Endothelial cell of umbilical vein (primary cell): ENCODE data around the gene CAPN2. TPM values are rescaled to one million over a fixed set of nuclear protein-coding genes. Genes with fewer than 3 reads are reported as not detected.

Source experiments
- BruUV-seq: library from RNA; stranded (reverse); fragments of 400-500 nt; replicated peaks from 2 replicates; lab custom pipeline; 2021; lab: Mats Ljungman, UMichigan
- CTCF ChIA-PET: fragments of 300-600, 350-600 bp; sonication (Branson Sonifier 250); formaldehyde crosslinking; loops from one replicate; lab custom pipeline; 2021; ENCODE audit warnings: antibody characterized with exemption, inconsistent platforms; lab: Charles Lee
- POLR2A ChIA-PET: fragments of 300-600, 350-600 bp; sonication (Branson Sonifier 250); formaldehyde crosslinking; loops from one replicate; lab custom pipeline; 2021; ENCODE audit warnings: antibody characterized with exemption, inconsistent platforms; lab: Charles Lee
- DNase-seq: peaks from one replicate; pipeline ENCODE4 v3.0.0-alpha.2; 2011; ENCODE audit warnings: low read depth, low spot score
- FAIRE-seq: peaks from 2 replicates; lab custom pipeline; 2011; peaks lifted over from hg19 to GRCh38; lab: Jason Lieb, UNC
- H2AFZ ChIP-seq: 2 replicates; pipeline ENCODE4 v1.6.0; 2012; ENCODE audit warnings: low read depth, low read length, control low read depth, inconsistent platforms
- H3K27ac ChIP-seq: 2 replicates; pipeline ENCODE4 v1.5.1; 2011; ENCODE audit warnings: low read depth, mild to moderate bottlenecking, control low read depth, low read length, moderate library complexity; ENCODE audit not compliant: insufficient read depth
- H3K27me3 ChIP-seq, 2 experiments: 2 replicates each; pipeline versions ENCODE4 v1.6.0 to v1.6.1; 2011; ENCODE audit warnings: low read length in 2 of 2, mixed read lengths in 1 of 2; ENCODE audit not compliant: control insufficient read depth in 2 of 2, insufficient read depth in 2 of 2
- H3K36me3 ChIP-seq, 2 experiments: 2 replicates in 1 of 2; 3 replicates in 1 of 2; pipeline ENCODE4 v1.5.1; 2011; ENCODE audit warnings: low read length in 2 of 2, mild to moderate bottlenecking in 1 of 2, moderate library complexity in 1 of 2; ENCODE audit not compliant: control insufficient read depth in 2 of 2, insufficient read depth in 2 of 2; ENCODE audit errors: extremely low read depth in 1 of 2
- H3K4me1 ChIP-seq: 3 replicates; pipeline ENCODE4 v1.5.1; 2011; ENCODE audit warnings: mild to moderate bottlenecking, low read length; ENCODE audit not compliant: control insufficient read depth, insufficient read depth; ENCODE audit errors: extremely low read depth
- H3K4me2 ChIP-seq: 2 replicates; pipeline ENCODE4 v1.6.1; 2011; ENCODE audit warnings: low read length, control low read depth, mixed read lengths; ENCODE audit not compliant: insufficient read depth
- H3K4me3 ChIP-seq, 3 experiments: fragments of 200-600 bp in 1 of 3; sonication (generic), shearing (Covaris generic) in 1 of 3; replicated peaks in 1 of 3; 2 replicates each; pipeline ENCODE4 v1.5.1; 2011 to 2016; ENCODE audit warnings: control low read depth in 3 of 3, low read length in 3 of 3, mild to moderate bottlenecking in 2 of 3, inconsistent platforms in 1 of 3, low read depth in 1 of 3, moderate library complexity in 1 of 3; ENCODE audit not compliant: insufficient read depth in 1 of 3
- H3K79me2 ChIP-seq: 2 replicates; pipeline ENCODE4 v1.6.0; 2012; ENCODE audit warnings: low read length, inconsistent platforms; ENCODE audit not compliant: control insufficient read depth, insufficient read depth
- H3K9ac ChIP-seq: replicated peaks from 2 replicates; pipeline ENCODE3; 2011; ENCODE audit warnings: low read length, control low read depth; ENCODE audit not compliant: insufficient read depth; ENCODE audit errors: extremely low read depth
- H3K9me1 ChIP-seq: replicated peaks from 3 replicates; pipeline ENCODE4 v1.6.0; 2011; ENCODE audit warnings: mild to moderate bottlenecking, low read length; ENCODE audit not compliant: control insufficient read depth, insufficient read depth; ENCODE audit errors: extremely low read depth
- H3K9me3 ChIP-seq: replicated peaks from 2 replicates; pipeline ENCODE4 v1.5.1; 2012; ENCODE audit warnings: low read length, inconsistent platforms; ENCODE audit not compliant: control insufficient read depth, insufficient read depth
- H4K20me1 ChIP-seq: replicated peaks from 2 replicates; pipeline ENCODE3; 2011; ENCODE audit warnings: mild to moderate bottlenecking, low read length; ENCODE audit not compliant: control insufficient read depth, insufficient read depth; ENCODE audit errors: extremely low read depth
- EZH2 ChIP-seq: IDR thresholded peaks from 2 replicates; pipeline ENCODE4 v1.6.1; 2012; ENCODE audit warnings: borderline replicate concordance, low read depth, mild to moderate bottlenecking, moderate library complexity, low read length, inconsistent platforms; ENCODE audit not compliant: severe bottlenecking
- FOS ChIP-seq: IDR thresholded peaks from 2 replicates; pipeline ENCODE4 v1.6.1; 2011; ENCODE audit warnings: mild to moderate bottlenecking, low read length, moderate library complexity, borderline replicate concordance; ENCODE audit not compliant: insufficient read depth
- GATA2 ChIP-seq: IDR thresholded peaks from 2 replicates; pipeline ENCODE4 v1.7.0; 2011; ENCODE audit warnings: low read depth, mild to moderate bottlenecking, moderate library complexity, mixed read lengths, low read length; ENCODE audit not compliant: insufficient read length, insufficient read depth
- JUN ChIP-seq: IDR thresholded peaks from 2 replicates; pipeline ENCODE4 v1.6.1; 2011; ENCODE audit warnings: borderline replicate concordance, low read depth; ENCODE audit not compliant: insufficient read length, insufficient read depth
- MYC ChIP-seq: IDR thresholded peaks from one replicate; pipeline ENCODE4 v1.6.1; 2011; ENCODE audit warnings: mild to moderate bottlenecking, low read depth, low read length
- POLR2A ChIP-seq: IDR thresholded peaks from 2 replicates; pipeline ENCODE4 v1.6.1; 2012; ENCODE audit warnings: low read depth, mild to moderate bottlenecking, control low read depth, low read length
- POLR2AphosphoS5 ChIP-seq: IDR thresholded peaks from 2 replicates; pipeline ENCODE4 v1.6.1; 2012; ENCODE audit warnings: low read depth, mild to moderate bottlenecking, control low read depth, low read length, moderate library complexity; ENCODE audit not compliant: insufficient read depth
- dilution Hi-C: fragments of 300-500 bp; cut with MboI; formaldehyde crosslinking; loops from one replicate; pipeline ENCODE4 v1.15.0; 2019; ENCODE audit warnings: low sequenced_read_pairs; ENCODE audit not compliant: extremely low pct_ligation_motif_present
- intact Hi-C: fragments of 100-400 bp; cut with micrococcal nuclease; formaldehyde crosslinking; loops from one replicate; pipeline ENCODE4 v1.10.0; 2022
- polyA plus RNA-seq, 4 experiments: library from polyadenylated mRNA; depleted of rRNA in 3 of 4; stranded (reverse) in 3 of 4; unstranded in 1 of 4; fragments of >200 nt; gene quantifications; 2 replicates each; pipeline versions ENCODE4 v1.2.1 to v1.2.3, GENCODE V29; 2011 to 2012; ENCODE audit warnings: missing spikeins in 1 of 4
- total RNA-seq: library from RNA; stranded (reverse); gene quantifications from 2 replicates; pipeline ENCODE4 v1.2.3, GENCODE V29; 2021
- TF ChIP-seq, protein P1 (sequence below): IDR thresholded peaks from 2 replicates; pipeline ENCODE4 v1.6.1; 2011; ENCODE audit not compliant: insufficient read depth, insufficient read length
- TF ChIP-seq, protein P2 (sequence below), 2 donors: IDR thresholded peaks; 1 replicate in 1 of 2; 2 replicates in 1 of 2; pipeline ENCODE4 v1.5.1; 2011; ENCODE audit warnings: low read length in 2 of 2, mild to moderate bottlenecking in 2 of 2, moderate library complexity in 2 of 2, control low read depth in 1 of 2, inconsistent platforms in 1 of 2, low read depth in 1 of 2; ENCODE audit not compliant: insufficient read depth in 1 of 2; ENCODE audit errors: extremely low read depth in 1 of 2

The CAPN2 gene
- total and polyA plus RNA-seq, 2 donors (not counting 3 experiments of a cell fraction or from before 2014, with no cell fraction given) = 110 to 420 TPM

DNA sequence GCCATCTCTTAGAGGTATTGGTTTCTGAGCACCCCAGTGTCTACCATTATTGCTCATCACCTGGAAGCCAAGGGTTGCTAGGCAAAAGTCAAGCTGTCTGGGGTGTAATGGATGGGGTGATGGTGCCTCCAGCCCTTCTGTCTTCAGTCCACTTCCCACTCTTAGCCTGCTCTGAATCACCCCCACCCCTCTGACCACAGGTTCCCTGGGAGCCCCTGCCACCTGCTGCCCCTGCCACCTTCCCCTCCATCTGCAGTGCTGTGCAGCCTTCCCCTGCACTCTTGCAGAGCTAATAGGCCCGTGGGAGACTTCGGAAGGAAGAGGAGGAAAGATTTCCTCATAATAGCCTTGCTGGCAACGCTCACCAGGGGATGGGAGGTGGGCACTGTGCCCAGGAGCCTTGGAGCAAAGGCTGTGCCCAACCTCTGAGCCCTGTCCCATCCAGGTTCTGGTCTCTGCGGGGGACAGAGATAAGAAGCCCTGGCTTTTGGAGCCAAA lies 35.5 kb downstream of the CAPN2 start:
- peak; percentile 55 for DNase-seq
- H3K4me1 ChIP-seq = peaks cover 36% of the 10 kb centered on the region
- TF ChIP-seq, protein P1, sequence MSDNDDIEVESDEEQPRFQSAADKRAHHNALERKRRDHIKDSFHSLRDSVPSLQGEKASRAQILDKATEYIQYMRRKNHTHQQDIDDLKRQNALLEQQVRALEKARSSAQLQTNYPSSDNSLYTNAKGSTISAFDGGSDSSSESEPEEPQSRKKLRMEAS = no peak
- no peak for TF ChIP-seq POLR2AphosphoS5
- no peak for TF ChIP-seq MYC
- no peak for TF ChIP-seq JUN
- TF ChIP-seq, protein P2, sequence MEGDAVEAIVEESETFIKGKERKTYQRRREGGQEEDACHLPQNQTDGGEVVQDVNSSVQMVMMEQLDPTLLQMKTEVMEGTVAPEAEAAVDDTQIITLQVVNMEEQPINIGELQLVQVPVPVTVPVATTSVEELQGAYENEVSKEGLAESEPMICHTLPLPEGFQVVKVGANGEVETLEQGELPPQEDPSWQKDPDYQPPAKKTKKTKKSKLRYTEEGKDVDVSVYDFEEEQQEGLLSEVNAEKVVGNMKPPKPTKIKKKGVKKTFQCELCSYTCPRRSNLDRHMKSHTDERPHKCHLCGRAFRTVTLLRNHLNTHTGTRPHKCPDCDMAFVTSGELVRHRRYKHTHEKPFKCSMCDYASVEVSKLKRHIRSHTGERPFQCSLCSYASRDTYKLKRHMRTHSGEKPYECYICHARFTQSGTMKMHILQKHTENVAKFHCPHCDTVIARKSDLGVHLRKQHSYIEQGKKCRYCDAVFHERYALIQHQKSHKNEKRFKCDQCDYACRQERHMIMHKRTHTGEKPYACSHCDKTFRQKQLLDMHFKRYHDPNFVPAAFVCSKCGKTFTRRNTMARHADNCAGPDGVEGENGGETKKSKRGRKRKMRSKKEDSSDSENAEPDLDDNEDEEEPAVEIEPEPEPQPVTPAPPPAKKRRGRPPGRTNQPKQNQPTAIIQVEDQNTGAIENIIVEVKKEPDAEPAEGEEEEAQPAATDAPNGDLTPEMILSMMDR (IDR thresholded peaks at IDR 0.05; ENCODE audit: extremely low read depth in 1 of 2, insufficient read depth in 1 of 2, low read depth in 1 of 2, low read length in 2 of 2) = no peak
- no peak for TF ChIP-seq FOS
- TF ChIP-seq POLR2A = no peak
- no peak for TF ChIP-seq EZH2
- no peak for TF ChIP-seq GATA2
- FAIRE-seq = peak; percentile 86
- dilution Hi-C loops = no loop called here
- H3K9ac ChIP-seq = no peak overlapping the region
- intact Hi-C loops = loop anchor here (2.0 kb wide), 1 partner anchor 17 kb away; no protein-coding TSS in a partner anchor
- no peaks in the 10 kb centered on the region for H3K27me3 ChIP-seq
- no TSS peak for BruUV-seq
- H3K36me3 ChIP-seq = peaks cover 26 to 40% of the 10 kb centered on the region in 2 experiments
- no peak overlapping the region for H3K4me3 ChIP-seq
- H3K27ac ChIP-seq = peak overlapping the region; percentile 25
- H3K79me2 ChIP-seq = peaks cover 42% of the 10 kb centered on the region
- H3K9me1 ChIP-seq = no peaks in the 10 kb centered on the region
- no peaks in the 10 kb centered on the region for H4K20me1 ChIP-seq
- ChIA-PET POLR2A (no interaction called here), CTCF (interaction anchor here (1.3 to 8.5 kb wide), 6 partner anchors 18 to 47 kb away, joined by 3 to 148 read pairs (median 42); partner anchors contain the start of gene CAPN2)
- no peak overlapping the region for H2AFZ ChIP-seq
- no peak overlapping the region for H3K4me2 ChIP-seq
- H3K9me3 ChIP-seq = no peaks in the 10 kb centered on the region
